Measurements from ENCODE around the gene CLIC1. TPM values are rescaled to one million over a fixed set of nuclear protein-coding genes. Genes with fewer than 3 reads are reported as not detected.

The CLIC1 gene
- total and polyA plus RNA-seq, 10 of the 15 experiments (the other 5 are each of a cell fraction or from before 2014, with no cell fraction given), result 446 to 1,266 (median 636) TPM

DNA sequence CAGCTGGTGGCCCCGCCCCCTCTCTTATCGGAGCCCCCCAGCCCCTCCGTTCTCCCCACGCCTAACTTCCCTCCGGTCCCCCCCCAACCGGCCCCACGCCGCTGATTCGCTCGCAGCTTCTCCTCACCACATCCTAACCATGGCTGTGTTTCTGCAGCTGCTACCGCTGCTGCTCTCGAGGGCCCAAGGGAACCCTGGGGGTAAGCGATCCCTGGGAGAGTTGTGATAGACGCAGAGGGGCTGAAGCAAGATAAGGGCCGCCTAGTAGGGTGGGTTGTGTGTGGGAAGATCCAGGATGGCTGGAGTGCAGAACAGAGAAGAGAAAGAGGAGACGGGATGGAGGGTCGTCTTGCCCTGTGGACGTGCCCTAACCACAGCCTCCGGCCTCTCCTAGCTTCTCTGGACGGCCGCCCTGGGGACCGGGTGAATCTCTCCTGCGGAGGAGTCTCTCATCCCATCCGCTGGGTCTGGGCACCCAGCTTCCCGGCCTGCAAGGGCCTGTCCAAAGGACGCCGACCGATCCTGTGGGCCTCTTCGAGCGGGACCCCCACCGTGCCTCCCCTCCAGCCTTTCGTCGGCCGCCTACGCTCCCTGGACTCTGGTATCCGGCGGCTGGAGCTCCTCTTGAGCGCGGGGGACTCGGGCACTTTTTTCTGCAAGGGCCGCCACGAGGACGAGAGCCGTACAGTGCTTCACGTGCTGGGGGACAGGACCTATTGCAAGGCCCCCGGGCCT lies 12.9 kb downstream of the CLIC1 start, which contains the start of gene MPIG6B (continued):
- TF ChIP-seq, protein P1, sequence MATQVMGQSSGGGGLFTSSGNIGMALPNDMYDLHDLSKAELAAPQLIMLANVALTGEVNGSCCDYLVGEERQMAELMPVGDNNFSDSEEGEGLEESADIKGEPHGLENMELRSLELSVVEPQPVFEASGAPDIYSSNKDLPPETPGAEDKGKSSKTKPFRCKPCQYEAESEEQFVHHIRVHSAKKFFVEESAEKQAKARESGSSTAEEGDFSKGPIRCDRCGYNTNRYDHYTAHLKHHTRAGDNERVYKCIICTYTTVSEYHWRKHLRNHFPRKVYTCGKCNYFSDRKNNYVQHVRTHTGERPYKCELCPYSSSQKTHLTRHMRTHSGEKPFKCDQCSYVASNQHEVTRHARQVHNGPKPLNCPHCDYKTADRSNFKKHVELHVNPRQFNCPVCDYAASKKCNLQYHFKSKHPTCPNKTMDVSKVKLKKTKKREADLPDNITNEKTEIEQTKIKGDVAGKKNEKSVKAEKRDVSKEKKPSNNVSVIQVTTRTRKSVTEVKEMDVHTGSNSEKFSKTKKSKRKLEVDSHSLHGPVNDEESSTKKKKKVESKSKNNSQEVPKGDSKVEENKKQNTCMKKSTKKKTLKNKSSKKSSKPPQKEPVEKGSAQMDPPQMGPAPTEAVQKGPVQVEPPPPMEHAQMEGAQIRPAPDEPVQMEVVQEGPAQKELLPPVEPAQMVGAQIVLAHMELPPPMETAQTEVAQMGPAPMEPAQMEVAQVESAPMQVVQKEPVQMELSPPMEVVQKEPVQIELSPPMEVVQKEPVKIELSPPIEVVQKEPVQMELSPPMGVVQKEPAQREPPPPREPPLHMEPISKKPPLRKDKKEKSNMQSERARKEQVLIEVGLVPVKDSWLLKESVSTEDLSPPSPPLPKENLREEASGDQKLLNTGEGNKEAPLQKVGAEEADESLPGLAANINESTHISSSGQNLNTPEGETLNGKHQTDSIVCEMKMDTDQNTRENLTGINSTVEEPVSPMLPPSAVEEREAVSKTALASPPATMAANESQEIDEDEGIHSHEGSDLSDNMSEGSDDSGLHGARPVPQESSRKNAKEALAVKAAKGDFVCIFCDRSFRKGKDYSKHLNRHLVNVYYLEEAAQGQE (IDR thresholded peaks at IDR 0.05; ENCODE audit: low read depth, low read length), result no peak
- TF ChIP-seq NFIC (IDR thresholded peaks at IDR 0.05; ENCODE audit: low read depth, low read length) (no peak), ESRRA (IDR thresholded peaks at IDR 0.05; ENCODE audit: low read length) (no peak), JUNB (IDR thresholded peaks at IDR 0.05) (no peak), RAD21 (IDR thresholded peaks at IDR 0.05; ENCODE audit: insufficient read depth, low read depth, low read length) (no peak), TARDBP (IDR thresholded peaks at IDR 0.05; ENCODE audit: borderline replicate concordance) (no peak), POLR2AphosphoS2 (IDR thresholded peaks at IDR 0.05; ENCODE audit: low read depth, low read length) (no peak), HSF1 (IDR thresholded peaks at IDR 0.05; ENCODE audit: low read depth, low read length) (no peak), FOXK2 (IDR thresholded peaks at IDR 0.05) (no peak), CHD4 (IDR thresholded peaks at IDR 0.05) (no peak), FOXM1 (IDR thresholded peaks at IDR 0.05; ENCODE audit: low read depth, low read length) (no peak)
- TF ChIP-seq, protein P2, sequence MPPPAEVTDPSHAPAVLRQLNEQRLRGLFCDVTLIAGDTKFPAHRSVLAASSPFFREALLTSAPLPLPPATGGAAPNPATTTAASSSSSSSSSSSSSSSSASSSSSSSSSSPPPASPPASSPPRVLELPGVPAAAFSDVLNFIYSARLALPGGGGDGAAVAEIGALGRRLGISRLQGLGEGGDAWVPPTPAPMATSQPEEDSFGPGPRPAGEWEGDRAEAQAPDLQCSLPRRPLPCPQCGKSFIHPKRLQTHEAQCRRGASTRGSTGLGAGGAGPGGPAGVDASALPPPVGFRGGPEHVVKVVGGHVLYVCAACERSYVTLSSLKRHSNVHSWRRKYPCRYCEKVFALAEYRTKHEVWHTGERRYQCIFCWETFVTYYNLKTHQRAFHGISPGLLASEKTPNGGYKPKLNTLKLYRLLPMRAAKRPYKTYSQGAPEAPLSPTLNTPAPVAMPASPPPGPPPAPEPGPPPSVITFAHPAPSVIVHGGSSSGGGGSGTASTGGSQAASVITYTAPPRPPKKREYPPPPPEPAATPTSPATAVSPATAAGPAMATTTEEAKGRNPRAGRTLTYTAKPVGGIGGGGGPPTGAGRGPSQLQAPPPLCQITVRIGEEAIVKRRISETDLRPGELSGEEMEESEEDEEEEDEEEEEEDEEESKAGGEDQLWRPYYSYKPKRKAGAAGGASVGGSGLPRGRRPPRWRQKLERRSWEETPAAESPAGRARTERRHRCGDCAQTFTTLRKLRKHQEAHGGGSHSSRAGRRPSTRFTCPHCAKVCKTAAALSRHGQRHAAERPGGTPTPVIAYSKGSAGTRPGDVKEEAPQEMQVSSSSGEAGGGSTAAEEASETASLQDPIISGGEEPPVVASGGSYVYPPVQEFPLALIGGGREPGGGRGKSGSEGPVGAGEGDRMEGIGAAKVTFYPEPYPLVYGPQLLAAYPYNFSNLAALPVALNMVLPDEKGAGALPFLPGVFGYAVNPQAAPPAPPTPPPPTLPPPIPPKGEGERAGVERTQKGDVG (CRISPR knock-in tag; IDR thresholded peaks at IDR 0.05), result no peak

Data from GM12878 (cell line).